ENCODE measurements around the gene FOXC2.
"Not testable (repeated sequence)": the region's sequence is repeated elsewhere in the genome, so short reads cannot be mapped to it uniquely, and the experiment has no call there.

DNA sequence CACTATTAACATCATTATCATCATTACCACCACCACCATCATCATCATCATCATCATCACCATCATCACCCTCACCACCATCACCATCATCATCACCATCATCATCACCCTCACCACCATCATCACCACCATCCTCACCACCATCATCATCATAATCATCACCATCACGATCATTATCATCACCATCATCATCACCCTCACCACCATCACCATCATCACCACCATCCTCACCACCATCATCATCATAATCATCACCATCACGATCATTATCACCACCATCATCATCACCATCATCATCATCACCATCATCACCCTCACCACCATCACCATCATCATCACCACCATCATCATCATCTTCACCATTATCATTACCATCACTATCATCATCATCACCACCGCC is 21.3 kb downstream of the FOXC2 start:
- TF ChIP-seq CTCF (IDR thresholded peaks at IDR 0.05); POLR2AphosphoS5 (IDR thresholded peaks at IDR 0.05; ENCODE audit: low read depth, low read length); RAD21 (IDR thresholded peaks at IDR 0.05; ENCODE audit: low read length); ELF1 (IDR thresholded peaks at IDR 0.05); JUND (IDR thresholded peaks at IDR 0.05); RFX5 (IDR thresholded peaks at IDR 0.05; ENCODE audit: low read length); SIN3A (IDR thresholded peaks at IDR 0.05; ENCODE audit: borderline replicate concordance, low read depth, low read length); RCOR1 (IDR thresholded peaks at IDR 0.05; ENCODE audit: low read length); MXI1 (IDR thresholded peaks at IDR 0.05; ENCODE audit: low read depth, low read length); RXRA (IDR thresholded peaks at IDR 0.05; ENCODE audit: borderline replicate concordance, low read depth); SMC3 (IDR thresholded peaks at IDR 0.05; ENCODE audit: low read depth, low read length); FOXM1 (IDR thresholded peaks at IDR 0.05; ENCODE audit: low read depth); ZBTB33 (IDR thresholded peaks at IDR 0.05; ENCODE audit: borderline replicate concordance, low read depth): not testable (repeated sequence)

Data from SK-N-SH (cell line).